Measurements from ENCODE around the gene ESYT1. TPM values are rescaled to one million over a fixed set of nuclear protein-coding genes. Genes with fewer than 3 reads are reported as not detected.

The ESYT1 gene
- total RNA-seq, 1 donor, result 207 TPM

- TF ChIP-seq, protein P1, sequence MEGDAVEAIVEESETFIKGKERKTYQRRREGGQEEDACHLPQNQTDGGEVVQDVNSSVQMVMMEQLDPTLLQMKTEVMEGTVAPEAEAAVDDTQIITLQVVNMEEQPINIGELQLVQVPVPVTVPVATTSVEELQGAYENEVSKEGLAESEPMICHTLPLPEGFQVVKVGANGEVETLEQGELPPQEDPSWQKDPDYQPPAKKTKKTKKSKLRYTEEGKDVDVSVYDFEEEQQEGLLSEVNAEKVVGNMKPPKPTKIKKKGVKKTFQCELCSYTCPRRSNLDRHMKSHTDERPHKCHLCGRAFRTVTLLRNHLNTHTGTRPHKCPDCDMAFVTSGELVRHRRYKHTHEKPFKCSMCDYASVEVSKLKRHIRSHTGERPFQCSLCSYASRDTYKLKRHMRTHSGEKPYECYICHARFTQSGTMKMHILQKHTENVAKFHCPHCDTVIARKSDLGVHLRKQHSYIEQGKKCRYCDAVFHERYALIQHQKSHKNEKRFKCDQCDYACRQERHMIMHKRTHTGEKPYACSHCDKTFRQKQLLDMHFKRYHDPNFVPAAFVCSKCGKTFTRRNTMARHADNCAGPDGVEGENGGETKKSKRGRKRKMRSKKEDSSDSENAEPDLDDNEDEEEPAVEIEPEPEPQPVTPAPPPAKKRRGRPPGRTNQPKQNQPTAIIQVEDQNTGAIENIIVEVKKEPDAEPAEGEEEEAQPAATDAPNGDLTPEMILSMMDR (IDR thresholded peaks at IDR 0.05; ENCODE audit: insufficient read depth, low read length), result peak; percentile 85
- H3K4me3 ChIP-seq (ENCODE audit: low read depth, low read length), result peak overlapping the region; percentile 90
- peak; percentile 96 for DNase-seq (ENCODE audit: low read depth)
Observed at GRCh38 chr12:56119361-56119796, 8.7 kb upstream of the ESYT1 start.

GRCh38 chr12:56120158-56120846, 7.8 kb upstream of the ESYT1 start:
- no peak for DNase-seq (ENCODE audit: low read depth)
- H3K4me3 ChIP-seq (ENCODE audit: low read depth, low read length), result no peak overlapping the region
- TF ChIP-seq, protein P1 (IDR thresholded peaks at IDR 0.05; ENCODE audit: insufficient read depth, low read length), result no peak

- TF ChIP-seq, protein P1 (IDR thresholded peaks at IDR 0.05; ENCODE audit: insufficient read depth, low read length), result no peak
- no peak for DNase-seq (ENCODE audit: low read depth)
- no peak overlapping the region for H3K4me3 ChIP-seq (ENCODE audit: low read depth, low read length)
Observed at GRCh38 chr12:56121204-56121870, 6.7 kb upstream of the ESYT1 start.

GRCh38 chr12:56122637-56123036, 5.4 kb upstream of the ESYT1 start:
- TF ChIP-seq, protein P1 (IDR thresholded peaks at IDR 0.05; ENCODE audit: insufficient read depth, low read length), result no peak
- H3K4me3 ChIP-seq (ENCODE audit: low read depth, low read length), result no peak overlapping the region
- DNase-seq (ENCODE audit: low read depth), result no peak

- DNase-seq (ENCODE audit: low read depth), result no peak
- no peak overlapping the region for H3K4me3 ChIP-seq (ENCODE audit: low read depth, low read length)
- TF ChIP-seq, protein P1 (IDR thresholded peaks at IDR 0.05; ENCODE audit: insufficient read depth, low read length), result no peak
Observed at GRCh38 chr12:56124133-56124532, 3.9 kb upstream of the ESYT1 start.

- no peak for DNase-seq (ENCODE audit: low read depth)
- H3K4me3 ChIP-seq (ENCODE audit: low read depth, low read length), result peak overlapping the region; percentile 64
- TF ChIP-seq, protein P1 (IDR thresholded peaks at IDR 0.05; ENCODE audit: insufficient read depth, low read length), result no peak
Observed at GRCh38 chr12:56126732-56127239, 1.3 kb upstream of the ESYT1 start.

All from fibroblast of the aortic adventitia (primary cell).